Body of pancreas (tissue), 4 donors: ENCODE results near the gene FSIP2. TPM values are rescaled to one million over a fixed set of nuclear protein-coding genes. Genes with fewer than 3 reads are reported as not detected.

Experiments
- ATAC-seq: fragments of 150-250 bp; one replicate; pipeline ENCODE4 v1.9.1; 2016
- DNase-seq, 4 donors: peaks; one replicate each; pipeline ENCODE4 v3.0.0-alpha.2; 2019
- H3K27ac ChIP-seq, 4 donors: fragments of 200-600 bp; sonication (generic); 1 replicate in 3 of 4; 2 replicates in 1 of 4; pipeline versions ENCODE4 v1.5.1 to v1.6.1; 2016 to 2019; ENCODE audit warnings: mild to moderate bottlenecking in 1 of 4, mixed read lengths in 1 of 4, moderate library complexity in 1 of 4
- H3K27me3 ChIP-seq, 2 donors: fragments of 200-600 bp; sonication (generic); one replicate each; pipeline ENCODE4 v1.6.0; 2016; ENCODE audit warnings: mild to moderate bottlenecking in 1 of 2
- H3K36me3 ChIP-seq, 2 donors: fragments of 200-600 bp; sonication (generic); replicated peaks in 1 of 2; 2 replicates each; pipeline ENCODE4 v1.5.1; 2016; ENCODE audit warnings: low read depth in 2 of 2; ENCODE audit not compliant: insufficient read depth in 1 of 2
- H3K4me1 ChIP-seq: fragments of 200-600 bp; sonication (generic); one replicate; pipeline ENCODE4 v1.6.0; 2016
- H3K4me3 ChIP-seq, 2 donors: fragments of 200-600 bp; sonication (generic); 1 replicate in 1 of 2; 2 replicates in 1 of 2; pipeline ENCODE4 v1.5.1; 2016 to 2019
- H3K9me3 ChIP-seq, 3 donors: fragments of 200-600 bp; sonication (generic); 1 replicate in 2 of 3; 2 replicates in 1 of 3; pipeline ENCODE4 v1.5.1; 2016
- CTCF ChIP-seq, 7 experiments: fragments of 450-650 bp in 4 of 7; fragments of 200-600 bp in 3 of 7; sonication (generic) in 3 of 7; IDR thresholded peaks; one replicate each; pipeline ENCODE4 v1.5.1; 2016 to 2019; ENCODE audit warnings: antibody characterized with exemption in 7 of 7
- POLR2A ChIP-seq, 3 donors: fragments of 450-650 bp; IDR thresholded peaks; one replicate each; pipeline ENCODE4 v1.6.1; 2016; ENCODE audit warnings: antibody characterized with exemption in 3 of 3, mild to moderate bottlenecking in 2 of 3
- WGBS, 2 donors: methylation state at CpG; one replicate each; pipeline ENCODE4 v1.1.5; 2017; 5-methylcytosine and 5-hydroxymethylcytosine counted together
- intact Hi-C: fragments of 100-400 bp; cut with DNase I; formaldehyde crosslinking; loops from one replicate; pipeline ENCODE4 v1.15.1; 2023
- total RNA-seq, 2 donors: library from RNA; depleted of rRNA; stranded (reverse); fragments of >200 nt; gene quantifications; one replicate each; pipeline ENCODE4 v1.1.0, GENCODE V29; 2016

FSIP2 gene
- total RNA-seq, 2 donors from 2014 or later, result 1.3 to 3.1 TPM

GRCh38 chr2:185787227-185788145 is 48.9 kb downstream of the FSIP2 start:
- Histone ChIP-seq H3K27me3 (no peaks in the 10 kb centered on the region), H3K9me3 (no peaks in the 10 kb centered on the region), H3K4me1 (no peaks in the 10 kb centered on the region), H3K36me3 (no peaks in the 10 kb centered on the region), H3K4me3 (no peak overlapping the region), H3K27ac (no peak overlapping the region)
- ATAC-seq (no peak), DNase-seq (no peak)
- TF ChIP-seq CTCF (IDR thresholded peaks at IDR 0.05), result no peak
- no peak for TF ChIP-seq POLR2A (IDR thresholded peaks at IDR 0.05)
- intact Hi-C loops, result no loop called here
- 89 to 92% methylated on average over 2 of the region's 2 CpGs for WGBS, 2 donors

GRCh38 chr2:185790361-185790760 is 51.8 kb downstream of the FSIP2 start:
- Histone ChIP-seq H3K4me1 (no peaks in the 10 kb centered on the region), H3K4me3 (no peak overlapping the region), H3K27ac (no peak overlapping the region), H3K36me3 (no peaks in the 10 kb centered on the region), H3K9me3 (no peaks in the 10 kb centered on the region), H3K27me3 (no peaks in the 10 kb centered on the region)
- TF ChIP-seq POLR2A (IDR thresholded peaks at IDR 0.05) (no peak), CTCF (IDR thresholded peaks at IDR 0.05) (no peak)
- ATAC-seq, result no peak
- WGBS, 2 donors, result 82 to 86% methylated on average over 2 of the region's 2 CpGs
- DNase-seq, result no peak
- intact Hi-C loops, result no loop called here

- H3K4me3 ChIP-seq, result no peak overlapping the region
- H3K36me3 ChIP-seq, result no peaks in the 10 kb centered on the region
- intact Hi-C loops, result no loop called here
- H3K27ac ChIP-seq, result no peak overlapping the region
- H3K9me3 ChIP-seq, result no peaks in the 10 kb centered on the region
- WGBS, 2 donors, result 71 to 80% methylated on average over 7 of the region's 7 CpGs
- H3K27me3 ChIP-seq, result no peaks in the 10 kb centered on the region
- no peaks in the 10 kb centered on the region for H3K4me1 ChIP-seq
- ATAC-seq (no peak), DNase-seq (no peak)
- no peak for TF ChIP-seq POLR2A (IDR thresholded peaks at IDR 0.05)
- no peak for TF ChIP-seq CTCF (IDR thresholded peaks at IDR 0.05)
These were observed 55.1 kb downstream of the FSIP2 start for GRCh38 chr2:185793532-185794345.

- no peaks in the 10 kb centered on the region for H3K36me3 ChIP-seq
- no peak for ATAC-seq
- no peaks in the 10 kb centered on the region for H3K9me3 ChIP-seq
- H3K27me3 ChIP-seq, result no peaks in the 10 kb centered on the region
- no peak overlapping the region for H3K27ac ChIP-seq
- intact Hi-C loops, result no loop called here
- H3K4me3 ChIP-seq, result no peak overlapping the region
- 77 to 85% methylated on average over 2 of the region's 2 CpGs for WGBS, 2 donors
- DNase-seq, result no peak
- no peak for TF ChIP-seq CTCF (IDR thresholded peaks at IDR 0.05)
- no peak for TF ChIP-seq POLR2A (IDR thresholded peaks at IDR 0.05)
- no peaks in the 10 kb centered on the region for H3K4me1 ChIP-seq
These were observed 58.2 kb downstream of the FSIP2 start for GRCh38 chr2:185796758-185797157.
